HG03342 (cell line): ENCODE data around the gene RAB37.
A peak's percentile ranks its signal among the peaks of the same experiment; 100 is the strongest.

ENCODE experiments used
- ATAC-seq: cut with Tn5 transposase; IDR thresholded peaks from one replicate; pipeline ENCODE4 v1.9.1; 2021; ENCODE audit warnings: mild to moderate bottlenecking, moderate library complexity; ENCODE audit not compliant: unreplicated experiment

RAB37 gene

GRCh38 chr17:74744714-74745547 lies 7.9 kb downstream of the RAB37 start:
- ATAC-seq: no peak

- no peak for ATAC-seq
Observed at GRCh38 chr17:74745548-74746177, 8.6 kb downstream of the RAB37 start.

GRCh38 chr17:74746376-74746775 lies 9.3 kb downstream of the RAB37 start:
- no peak for ATAC-seq

GRCh38 chr17:74746922-74747321 lies 9.9 kb downstream of the RAB37 start:
- no peak for ATAC-seq

DNA sequence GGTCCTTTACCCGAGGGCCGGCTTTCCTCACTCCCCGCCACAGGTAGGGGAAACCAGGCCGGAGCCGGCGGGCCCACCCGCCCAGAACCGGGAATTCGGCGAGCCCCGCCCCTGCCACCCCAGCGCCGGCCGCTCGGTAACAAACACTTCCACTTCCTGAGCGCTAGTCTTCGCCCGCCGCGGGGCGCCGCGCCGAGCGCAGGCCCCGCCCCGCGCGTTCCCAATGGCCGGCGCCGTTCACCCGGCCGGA lies 11.1 kb downstream of the RAB37 start:
- ATAC-seq: no peak

DNA sequence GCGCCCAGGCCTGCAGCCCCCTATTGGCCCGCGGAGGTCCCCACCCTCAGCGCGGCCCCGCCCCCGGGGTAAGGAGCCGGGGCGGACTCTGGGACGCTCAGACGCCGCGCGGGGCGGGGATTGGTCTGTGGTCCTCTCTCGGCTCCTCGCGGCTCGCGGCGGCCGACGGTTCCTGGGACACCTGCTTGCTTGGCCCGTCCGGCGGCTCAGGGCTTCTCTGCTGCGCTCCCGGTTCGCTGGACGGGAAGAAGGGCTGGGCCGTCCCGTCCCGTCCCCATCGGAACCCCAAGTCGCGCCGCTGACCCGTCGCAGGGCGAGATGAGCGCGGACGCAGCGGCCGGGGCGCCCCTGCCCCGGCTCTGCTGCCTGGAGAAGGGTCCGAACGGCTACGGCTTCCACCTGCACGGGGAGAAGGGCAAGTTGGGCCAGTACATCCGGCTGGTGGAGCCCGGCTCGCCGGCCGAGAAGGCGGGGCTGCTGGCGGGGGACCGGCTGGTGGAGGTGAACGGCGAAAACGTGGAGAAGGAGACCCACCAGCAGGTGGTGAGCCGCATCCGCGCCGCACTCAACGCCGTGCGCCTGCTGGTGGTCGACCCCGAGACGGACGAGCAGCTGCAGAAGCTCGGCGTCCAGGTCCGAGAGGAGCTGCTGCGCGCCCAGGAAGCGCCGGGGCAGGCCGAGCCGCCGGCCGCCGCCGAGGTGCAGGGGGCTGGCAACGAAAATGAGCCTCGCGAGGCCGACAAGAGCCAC lies 11.6 kb downstream of the RAB37 start, which contains the start of gene NHERF1:
Gene NHERF1 (plus strand): TSS at position 100 of the 750 bp plus-strand sequence. CDS start 219 bp downstream, at position 319.
- peak; percentile 82 for ATAC-seq

DNA sequence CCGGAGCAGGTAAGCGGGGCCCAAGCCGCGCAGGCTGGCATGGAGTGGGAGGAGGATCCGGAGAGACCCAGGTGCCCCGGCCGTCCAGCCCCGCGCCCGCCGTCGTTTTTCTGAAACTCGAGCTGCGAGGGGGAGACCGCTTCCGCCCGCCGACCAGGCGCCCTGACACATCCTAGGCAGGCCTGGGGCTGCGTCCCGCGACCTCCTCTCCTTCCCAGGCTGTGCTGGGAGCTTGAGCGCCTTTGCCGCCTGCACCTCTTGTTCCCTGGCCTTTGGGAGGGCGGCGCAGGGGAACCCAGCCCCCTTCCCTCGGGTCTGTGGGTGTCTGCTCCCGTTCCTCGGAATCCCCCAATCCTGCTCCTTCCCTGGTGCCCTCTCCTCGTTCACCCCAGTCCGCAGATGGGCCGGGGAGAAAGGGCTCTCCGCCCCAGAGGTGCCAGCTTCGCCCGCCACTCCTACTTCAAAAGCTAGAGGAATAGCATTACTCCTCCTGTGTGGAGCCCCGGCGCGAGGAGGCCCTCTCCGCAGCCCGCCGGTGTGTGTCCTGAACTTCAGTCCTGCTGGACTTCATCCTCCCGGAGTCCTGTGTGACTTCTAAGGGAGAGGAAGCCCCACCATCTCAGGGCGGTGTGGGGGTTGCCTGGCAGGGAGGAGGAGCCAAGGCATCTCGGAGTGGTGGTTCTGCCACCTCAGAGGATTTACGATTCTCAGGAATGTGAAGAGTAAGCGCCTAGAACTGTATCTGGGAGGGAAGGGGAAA lies 12.4 kb downstream of the RAB37 start:
- ATAC-seq: no peak

- no peak for ATAC-seq
Observed at GRCh38 chr17:74750039-74750326, 12.9 kb downstream of the RAB37 start.

DNA sequence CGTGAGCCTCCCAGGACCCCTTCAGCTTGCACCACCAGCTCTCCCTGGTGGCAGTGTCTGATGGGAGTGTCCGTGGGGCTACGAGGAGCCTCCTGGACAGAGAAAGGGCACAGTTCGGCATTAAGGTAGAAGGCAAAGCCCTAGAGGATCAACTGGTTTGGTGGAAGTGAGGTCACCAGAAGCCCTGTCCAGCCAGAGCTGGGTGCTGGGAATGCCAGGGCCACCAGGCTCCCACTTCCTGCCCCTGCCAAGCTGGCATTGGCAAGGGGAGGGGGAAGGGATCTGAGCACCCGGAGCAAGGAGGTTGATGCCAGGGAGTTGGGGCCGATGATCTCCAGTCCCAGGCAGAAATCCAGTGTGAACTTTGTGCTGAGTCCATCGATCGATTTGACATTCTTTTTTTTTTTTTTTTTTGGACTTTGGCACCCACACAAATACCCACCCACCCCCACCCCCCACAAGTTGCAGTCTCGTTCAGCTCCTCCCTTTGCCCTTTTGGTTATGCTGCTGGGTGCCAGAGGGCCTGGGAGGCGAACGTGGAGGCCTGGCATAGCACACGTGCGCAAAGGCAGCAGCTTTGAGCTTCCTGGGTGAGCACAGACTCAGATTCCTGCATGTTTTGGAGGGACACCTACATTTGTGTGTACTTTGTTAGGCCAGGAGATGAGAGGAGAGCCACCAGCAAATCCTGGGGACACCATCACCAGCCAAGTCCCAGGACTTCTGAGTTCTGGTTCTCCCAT lies 13.4 kb downstream of the RAB37 start:
- no peak for ATAC-seq

- ATAC-seq: no peak
Observed at GRCh38 chr17:74752415-74752814, 15.4 kb downstream of the RAB37 start.

DNA sequence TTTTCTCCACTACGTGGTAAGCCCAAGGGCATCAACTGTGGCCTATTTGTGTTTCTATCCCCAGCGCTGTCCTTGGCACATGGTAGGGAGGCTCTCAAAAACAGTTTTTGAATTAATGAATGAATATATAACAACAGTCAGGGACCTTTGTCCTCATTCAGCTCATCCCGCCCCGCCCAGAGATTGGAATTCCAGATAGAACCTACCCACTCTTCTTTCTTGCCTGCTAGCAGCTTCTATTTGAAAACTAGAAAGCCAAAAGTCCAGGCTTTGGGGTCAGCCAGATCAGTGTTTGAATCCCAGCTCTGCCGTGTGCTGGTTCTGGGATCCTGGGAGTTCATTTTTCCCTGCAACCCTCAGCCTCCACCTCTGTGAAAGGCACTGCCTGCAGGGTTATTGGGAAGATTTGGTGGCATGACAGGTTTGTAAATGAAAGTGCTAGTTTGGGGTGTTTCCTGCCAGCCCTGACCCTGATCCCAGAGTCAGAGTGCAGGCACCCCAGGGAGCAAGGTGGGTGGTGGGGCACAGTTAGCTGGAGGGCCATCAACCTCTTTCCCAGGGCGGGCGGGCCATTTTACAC lies 15.9 kb downstream of the RAB37 start:
- no peak for ATAC-seq

- ATAC-seq: no peak
Observed at GRCh38 chr17:74754832-74755231, 17.8 kb downstream of the RAB37 start.

GRCh38 chr17:74755533-74755932 lies 18.5 kb downstream of the RAB37 start:
- no peak for ATAC-seq

- no peak for ATAC-seq
Observed at GRCh38 chr17:74756891-74757290, 19.8 kb downstream of the RAB37 start.

DNA sequence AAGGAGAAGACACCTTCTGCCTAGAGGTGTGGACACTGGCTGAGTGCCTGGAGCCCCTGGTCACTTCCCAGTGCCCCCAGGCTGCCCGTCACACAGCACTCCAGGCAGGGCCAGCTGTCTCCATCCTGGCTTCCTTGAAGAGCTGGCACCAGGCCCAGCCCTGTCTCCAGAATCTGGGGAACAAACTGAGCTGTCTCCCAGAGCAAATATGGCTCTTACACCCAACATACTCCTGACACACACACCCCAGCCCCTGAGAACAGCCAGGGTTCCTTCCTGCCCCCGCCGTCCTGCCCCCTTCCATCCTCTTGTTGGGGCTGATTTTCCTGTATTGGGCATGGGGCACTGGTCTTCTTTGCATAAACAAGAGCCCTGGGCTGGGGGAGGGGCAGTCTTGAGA lies 20.4 kb downstream of the RAB37 start:
- ATAC-seq: no peak

DNA sequence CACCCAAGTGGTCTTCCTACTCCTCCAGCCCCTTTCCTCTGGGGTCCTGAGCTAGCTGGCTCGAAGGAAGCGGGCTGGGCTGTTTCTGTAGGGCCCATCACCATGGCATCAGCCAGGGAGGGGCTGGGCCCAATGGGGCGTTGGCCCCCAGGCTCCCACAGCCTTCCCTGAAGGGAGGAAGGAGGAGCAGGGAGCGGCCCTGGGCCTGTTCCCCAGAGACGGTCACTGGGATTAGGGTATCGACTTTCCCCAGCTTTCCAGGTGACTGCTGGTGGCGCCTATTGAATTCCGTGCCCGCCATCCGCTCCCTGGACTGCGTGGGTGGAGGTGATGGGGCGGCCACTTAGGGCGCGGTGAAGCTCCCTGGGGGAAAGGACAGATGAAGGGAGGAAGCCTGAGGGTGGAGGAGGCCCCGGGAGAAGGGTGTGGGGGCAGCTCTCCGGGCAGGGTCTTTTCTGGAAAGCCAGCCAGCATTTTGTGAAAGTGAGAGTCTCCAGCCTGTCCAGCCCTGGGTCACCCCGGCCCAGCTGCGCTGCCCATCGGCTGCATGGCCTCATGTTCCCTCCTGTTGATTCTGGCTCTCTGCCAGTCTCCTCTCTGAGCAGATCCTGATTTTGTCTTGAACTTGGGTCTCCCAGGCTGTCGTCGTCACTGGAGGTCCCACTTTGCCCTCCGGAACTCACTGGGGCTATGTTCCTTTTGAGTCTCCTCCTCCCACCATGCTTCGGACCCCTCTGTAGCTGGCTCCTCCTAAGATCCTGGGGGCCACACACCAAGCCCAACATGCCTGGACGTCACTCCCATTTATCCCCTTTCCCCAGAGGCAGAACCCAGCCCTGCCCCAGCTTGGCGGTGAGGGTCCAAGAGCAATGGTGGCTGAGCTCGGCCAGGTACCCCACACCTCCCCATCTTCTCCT lies 21.1 kb downstream of the RAB37 start:
- no peak for ATAC-seq

DNA sequence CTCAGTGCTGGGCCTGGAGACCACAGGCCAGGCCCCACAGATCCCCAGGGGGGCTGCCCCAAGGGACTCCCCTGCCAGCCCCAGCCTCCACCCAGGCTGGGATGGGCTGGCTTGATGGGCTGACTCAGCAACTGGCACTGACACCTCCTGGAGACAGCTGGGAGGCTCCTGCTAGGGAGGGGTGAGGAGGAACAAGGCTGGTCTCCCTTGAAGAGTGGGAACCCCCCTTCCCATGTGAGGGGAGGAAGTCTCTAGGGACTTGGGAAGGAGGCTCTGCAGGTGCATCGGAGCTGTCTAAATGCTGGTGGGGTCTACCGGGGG lies 21.8 kb downstream of the RAB37 start:
- ATAC-seq: no peak

- peak; percentile 73 for ATAC-seq
Observed at GRCh38 chr17:74759243-74759801, 22.3 kb downstream of the RAB37 start.

GRCh38 chr17:74759941-74760340 lies 22.9 kb downstream of the RAB37 start:
- ATAC-seq: no peak
